ENCODE measurements around the gene DUSP16. TPM values are rescaled to one million over a fixed set of nuclear protein-coding genes. Genes with fewer than 3 reads are reported as not detected.

Gene DUSP16
- total RNA-seq, 4 donors from 2014 or later = 7.5 to 21.4 (median 14.6) TPM

DNA sequence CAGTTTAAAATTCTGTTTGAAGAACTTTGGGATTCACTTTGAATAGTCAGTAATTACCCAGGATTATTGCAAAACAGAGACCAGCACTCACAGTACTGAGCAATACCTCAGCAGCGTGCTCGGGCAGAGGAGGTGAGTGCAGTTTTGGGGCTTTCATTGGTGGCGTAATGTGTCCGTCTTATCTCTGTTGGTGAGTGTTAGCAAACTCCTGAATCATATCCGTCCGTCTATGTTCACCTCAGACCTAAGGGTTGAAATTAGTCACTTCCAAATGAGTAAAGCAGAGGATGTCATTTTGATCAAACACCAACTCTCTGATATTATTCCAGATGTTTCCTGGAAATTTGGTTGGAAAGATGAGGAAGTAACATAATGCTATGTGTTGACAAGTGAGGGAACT, 123.0 kb downstream of the DUSP16 start:
- TF ChIP-seq, protein P1, sequence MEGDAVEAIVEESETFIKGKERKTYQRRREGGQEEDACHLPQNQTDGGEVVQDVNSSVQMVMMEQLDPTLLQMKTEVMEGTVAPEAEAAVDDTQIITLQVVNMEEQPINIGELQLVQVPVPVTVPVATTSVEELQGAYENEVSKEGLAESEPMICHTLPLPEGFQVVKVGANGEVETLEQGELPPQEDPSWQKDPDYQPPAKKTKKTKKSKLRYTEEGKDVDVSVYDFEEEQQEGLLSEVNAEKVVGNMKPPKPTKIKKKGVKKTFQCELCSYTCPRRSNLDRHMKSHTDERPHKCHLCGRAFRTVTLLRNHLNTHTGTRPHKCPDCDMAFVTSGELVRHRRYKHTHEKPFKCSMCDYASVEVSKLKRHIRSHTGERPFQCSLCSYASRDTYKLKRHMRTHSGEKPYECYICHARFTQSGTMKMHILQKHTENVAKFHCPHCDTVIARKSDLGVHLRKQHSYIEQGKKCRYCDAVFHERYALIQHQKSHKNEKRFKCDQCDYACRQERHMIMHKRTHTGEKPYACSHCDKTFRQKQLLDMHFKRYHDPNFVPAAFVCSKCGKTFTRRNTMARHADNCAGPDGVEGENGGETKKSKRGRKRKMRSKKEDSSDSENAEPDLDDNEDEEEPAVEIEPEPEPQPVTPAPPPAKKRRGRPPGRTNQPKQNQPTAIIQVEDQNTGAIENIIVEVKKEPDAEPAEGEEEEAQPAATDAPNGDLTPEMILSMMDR (IDR thresholded peaks at IDR 0.05; ENCODE audit: low read depth) = no peak

DNA sequence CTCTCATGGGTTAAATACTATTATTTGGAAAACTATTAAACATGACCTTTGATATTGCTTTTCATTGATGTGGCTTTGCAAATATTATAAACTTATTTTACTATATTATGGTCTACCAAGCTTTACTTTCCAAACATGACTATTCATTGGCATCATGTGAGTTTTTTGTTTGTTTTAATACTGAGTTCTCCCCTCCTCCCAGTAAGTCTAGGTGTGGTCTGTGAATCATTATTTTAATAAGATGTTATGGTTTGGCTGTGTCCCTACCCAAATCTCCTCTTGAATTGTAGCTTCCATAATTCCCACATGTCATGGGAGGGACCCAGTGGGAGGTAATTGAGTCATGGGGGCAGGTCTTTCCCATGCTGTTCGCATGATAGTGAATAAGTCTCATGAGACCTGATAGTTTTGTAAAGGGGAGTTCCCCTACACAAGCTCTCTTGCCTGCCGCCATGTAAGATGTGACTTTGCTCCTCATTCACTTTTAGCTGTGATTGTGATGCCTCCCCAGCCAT, 125.8 kb downstream of the DUSP16 start:
- TF ChIP-seq, protein P1 (IDR thresholded peaks at IDR 0.05; ENCODE audit: low read depth) = no peak

GRCh38 chr12:12433203-12433731, 129.4 kb downstream of the DUSP16 start:
- TF ChIP-seq, protein P1 (IDR thresholded peaks at IDR 0.05; ENCODE audit: low read depth) = no peak

DNA sequence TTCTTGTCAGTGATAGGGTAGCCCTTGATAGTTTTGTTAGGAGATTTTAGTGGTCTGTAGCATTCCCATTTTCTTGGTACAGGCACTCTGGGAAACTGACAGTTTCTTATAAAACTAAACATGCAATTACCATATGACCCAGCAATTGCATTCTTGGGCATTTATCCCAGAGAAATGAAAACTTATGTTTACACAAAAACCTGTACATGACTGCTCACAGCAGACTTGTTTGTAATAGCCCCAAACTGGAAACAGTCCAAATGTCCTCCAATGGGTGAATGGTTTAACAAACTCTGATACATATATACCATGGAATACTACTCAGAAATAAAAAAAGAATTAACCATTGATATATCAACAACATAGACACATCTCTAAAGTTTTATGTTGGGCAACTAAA, 130.3 kb downstream of the DUSP16 start:
- TF ChIP-seq, protein P1 (IDR thresholded peaks at IDR 0.05; ENCODE audit: low read depth) = no peak

GRCh38 chr12:12428961-12429657, 133.6 kb downstream of the DUSP16 start:
- TF ChIP-seq, protein P1 (IDR thresholded peaks at IDR 0.05; ENCODE audit: low read depth) = no peak

GRCh38 chr12:12428047-12428446, 134.6 kb downstream of the DUSP16 start:
- TF ChIP-seq, protein P1 (IDR thresholded peaks at IDR 0.05; ENCODE audit: low read depth) = no peak

DNA sequence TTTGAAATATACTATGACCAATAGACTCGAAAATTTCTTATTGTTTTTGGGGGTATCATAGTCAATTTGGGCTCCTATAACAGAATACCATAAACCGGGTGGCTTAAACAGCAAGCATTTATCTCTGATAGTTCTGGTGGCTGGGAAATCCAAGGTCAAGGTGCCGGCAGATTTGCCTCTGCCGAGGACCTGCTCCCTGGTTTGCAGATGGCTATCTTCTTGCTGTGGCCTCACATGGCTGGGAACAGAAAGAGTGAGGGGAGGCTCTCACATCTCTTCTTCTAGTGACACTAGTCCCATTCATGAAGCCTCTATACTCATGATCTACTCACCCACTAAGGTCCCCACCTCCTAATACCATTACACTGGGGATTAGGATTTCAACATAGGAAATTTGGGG, 135.1 kb downstream of the DUSP16 start:
- TF ChIP-seq, protein P1 (IDR thresholded peaks at IDR 0.05; ENCODE audit: low read depth) = no peak
